ENCODE results near the gene ZNF544. TPM values are rescaled to one million over a fixed set of nuclear protein-coding genes. Genes with fewer than 3 reads are reported as not detected.

ZNF544 gene
- total RNA-seq, 1 experiment from 2014 or later: 63.8 TPM

- TF ChIP-seq GABPB1 (CRISPR knock-in tag; IDR thresholded peaks at IDR 0.05) (0 out of 2 replicates have a peak, but pooled peaks have one; percentile 17), HMGXB4 (CRISPR knock-in tag; IDR thresholded peaks at IDR 0.05) (no peak), ZSCAN18 (CRISPR knock-in tag; IDR thresholded peaks at IDR 0.05) (no peak), NFYB (CRISPR knock-in tag; conservative IDR thresholded peaks at IDR 0.05; ENCODE audit: low read depth) (peak; percentile 99), ESRRA (CRISPR knock-in tag; IDR thresholded peaks at IDR 0.05; ENCODE audit: borderline replicate concordance) (0 out of 2 replicates have a peak, but pooled peaks have one; percentile 15), ZNF281 (CRISPR knock-in tag; IDR thresholded peaks at IDR 0.05) (peak; percentile 87; the same call in 1 of the 2 replicates), USF1 (CRISPR knock-in tag; IDR thresholded peaks at IDR 0.05) (peak; percentile 30; the same call in 1 of the 2 replicates), USF2 (CRISPR knock-in tag; IDR thresholded peaks at IDR 0.05) (peak; percentile 24; the same call in 1 of the 2 replicates), SP1 (CRISPR knock-in tag; conservative IDR thresholded peaks at IDR 0.05) (peak; percentile 69; the same call in 1 of the 2 replicates)
- H3K4me3 Mint-ChIP-seq: peak within 1 kb of the TSS; percentile 95
- H3K36me3 Mint-ChIP-seq: peaks cover 20% of the 10 kb centered on the region
- ATAC-seq: peak; percentile 97
- peak within 1 kb of the TSS; percentile 85 for H3K27ac Mint-ChIP-seq
- POLR2A ChIA-PET: interaction anchor here (0.6 to 1.0 kb wide), 4 partner anchors 14 to 362 kb away, joined by 3 to 5 read pairs (median 4); partner anchors contain the start of genes ERVK3-1, ZNF417 and ZNF544
- no peaks in the 10 kb centered on the region for H3K27me3 Mint-ChIP-seq (ENCODE audit: low read depth)
- CTCF ChIA-PET: interaction anchor here (1.0 to 2.7 kb wide), 3 partner anchors 50 to 69 kb away, joined by 3 to 10 read pairs (median 4); partner anchors contain the start of gene ZNF544
- peaks cover 22% of the 10 kb centered on the region for H3K4me1 Mint-ChIP-seq
- DNase-seq (ENCODE audit: low spot score): peak; percentile 99
- no peaks in the 10 kb centered on the region for H3K9me3 Mint-ChIP-seq
Measured at GRCh38 chr19:58278541-58279041, 49.9 kb downstream of the ZNF544 start, which contains the start of gene ZNF8. Gene ZNF8 (plus strand): TSS chr19:58278955. CDS start chr19:58279082, 127 bp downstream.

- peak; percentile 29 for ATAC-seq
- H3K4me3 Mint-ChIP-seq: peak overlapping the region; percentile 95
- ChIA-PET POLR2A (interaction anchor here (0.5 to 1.0 kb wide), 5 partner anchors 14 to 363 kb away, joined by 3 to 5 read pairs (median 4); partner anchors contain the start of genes ERVK3-1, ZNF417 and ZSCAN22), CTCF (interaction anchor here (1.0 to 2.7 kb wide), 3 partner anchors 51 to 68 kb away, joined by 3 to 10 read pairs (median 4); partner anchors contain the start of gene ZNF544)
- DNase-seq (ENCODE audit: low spot score): peak; percentile 69
- H3K36me3 Mint-ChIP-seq: peaks cover 18% of the 10 kb centered on the region
- no peaks in the 10 kb centered on the region for H3K27me3 Mint-ChIP-seq (ENCODE audit: low read depth)
- H3K9me3 Mint-ChIP-seq: no peaks in the 10 kb centered on the region
- H3K27ac Mint-ChIP-seq: peak overlapping the region; percentile 85
- H3K4me1 Mint-ChIP-seq: peaks cover 22% of the 10 kb centered on the region
- TF ChIP-seq HMGXB4 (CRISPR knock-in tag; IDR thresholded peaks at IDR 0.05) (peak; percentile 37; the same call in 1 of the 2 replicates), ERG (CRISPR knock-in tag; IDR thresholded peaks at IDR 0.05) (peak; percentile 65; the same call in 1 of the 2 replicates), ZBTB43 (CRISPR knock-in tag; IDR thresholded peaks at IDR 0.05) (0 out of 2 replicates have a peak, but pooled peaks have one; percentile 38), ZNF232 (CRISPR knock-in tag; IDR thresholded peaks at IDR 0.05) (0 out of 2 replicates have a peak, but pooled peaks have one; percentile 58), ATF3 (CRISPR knock-in tag; conservative IDR thresholded peaks at IDR 0.05) (no peak), GABPB1 (CRISPR knock-in tag; IDR thresholded peaks at IDR 0.05) (peak; percentile 26; the same call in 1 of the 2 replicates), RELA (CRISPR knock-in tag; IDR thresholded peaks at IDR 0.05; ENCODE audit: borderline replicate concordance) (peak; percentile 79; the same call in 1 of the 2 replicates)
Measured at GRCh38 chr19:58279042-58279924, 50.6 kb downstream of the ZNF544 start.

Data from WTC11 (cell line).